ENCODE measurements around the gene NOC3L.

DNA sequence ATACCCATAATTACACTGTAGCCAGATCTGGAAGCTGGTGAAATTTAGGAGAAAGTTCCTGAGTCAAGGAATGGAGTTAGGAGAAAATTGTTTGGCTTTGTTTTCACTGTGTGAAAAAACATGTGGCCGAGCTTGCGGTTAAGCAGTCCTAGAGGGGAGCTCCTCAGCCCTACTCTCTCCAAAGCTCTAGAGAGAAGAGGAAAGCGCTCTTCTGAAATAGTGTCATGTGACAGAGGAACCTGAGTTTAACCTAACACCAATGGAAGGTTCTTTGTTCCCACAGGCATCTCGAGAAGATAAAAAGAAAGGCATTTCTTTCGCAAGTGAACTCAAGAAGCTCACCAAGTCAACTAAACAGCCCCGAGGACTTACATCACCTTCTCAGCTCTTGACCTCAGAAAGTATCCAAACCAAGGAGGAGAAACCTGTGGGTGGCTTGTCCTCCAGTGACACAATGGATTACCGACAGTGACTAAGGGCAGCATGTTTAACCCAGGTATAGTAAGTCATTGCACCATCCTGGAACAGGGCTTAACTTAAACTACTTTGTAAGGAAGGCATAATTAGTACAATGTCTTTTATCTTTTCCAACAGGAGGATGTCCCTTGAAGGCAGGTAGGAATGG, 38.0 kb downstream of the NOC3L start:
- TF ChIP-seq, protein P1, sequence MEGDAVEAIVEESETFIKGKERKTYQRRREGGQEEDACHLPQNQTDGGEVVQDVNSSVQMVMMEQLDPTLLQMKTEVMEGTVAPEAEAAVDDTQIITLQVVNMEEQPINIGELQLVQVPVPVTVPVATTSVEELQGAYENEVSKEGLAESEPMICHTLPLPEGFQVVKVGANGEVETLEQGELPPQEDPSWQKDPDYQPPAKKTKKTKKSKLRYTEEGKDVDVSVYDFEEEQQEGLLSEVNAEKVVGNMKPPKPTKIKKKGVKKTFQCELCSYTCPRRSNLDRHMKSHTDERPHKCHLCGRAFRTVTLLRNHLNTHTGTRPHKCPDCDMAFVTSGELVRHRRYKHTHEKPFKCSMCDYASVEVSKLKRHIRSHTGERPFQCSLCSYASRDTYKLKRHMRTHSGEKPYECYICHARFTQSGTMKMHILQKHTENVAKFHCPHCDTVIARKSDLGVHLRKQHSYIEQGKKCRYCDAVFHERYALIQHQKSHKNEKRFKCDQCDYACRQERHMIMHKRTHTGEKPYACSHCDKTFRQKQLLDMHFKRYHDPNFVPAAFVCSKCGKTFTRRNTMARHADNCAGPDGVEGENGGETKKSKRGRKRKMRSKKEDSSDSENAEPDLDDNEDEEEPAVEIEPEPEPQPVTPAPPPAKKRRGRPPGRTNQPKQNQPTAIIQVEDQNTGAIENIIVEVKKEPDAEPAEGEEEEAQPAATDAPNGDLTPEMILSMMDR (IDR thresholded peaks at IDR 0.05), result no peak
- no peak for TF ChIP-seq POLR2AphosphoS5 (IDR thresholded peaks at IDR 0.05)
- TF ChIP-seq POLR2A (IDR thresholded peaks at IDR 0.05), result no peak

Measured in prostate gland (tissue), 2 donors.